ENCODE measurements around the gene NEK8.

The NEK8 gene

DNA sequence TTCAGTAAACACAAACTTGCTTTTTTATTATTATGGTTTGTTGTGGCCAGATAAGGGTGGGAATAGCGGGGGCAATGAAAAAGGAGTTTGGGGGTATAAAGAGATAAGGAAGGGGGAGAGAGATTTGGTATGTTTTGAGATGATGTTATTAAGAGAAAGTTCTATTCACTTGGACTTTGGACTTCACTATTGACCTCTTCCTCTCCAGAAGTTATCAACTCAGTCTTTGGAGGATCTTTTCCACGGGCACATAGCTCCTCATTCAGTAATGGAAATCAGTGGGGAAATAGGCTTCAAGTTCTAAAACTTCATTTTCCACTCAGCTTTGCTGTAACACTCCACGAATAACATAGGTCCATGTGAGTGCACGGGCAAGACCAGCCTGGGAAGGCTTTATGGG, 40.1 kb upstream of the NEK8 start:
- no peak overlapping the region for H3K27ac ChIP-seq (ENCODE audit: poor library complexity, severe bottlenecking)

DNA sequence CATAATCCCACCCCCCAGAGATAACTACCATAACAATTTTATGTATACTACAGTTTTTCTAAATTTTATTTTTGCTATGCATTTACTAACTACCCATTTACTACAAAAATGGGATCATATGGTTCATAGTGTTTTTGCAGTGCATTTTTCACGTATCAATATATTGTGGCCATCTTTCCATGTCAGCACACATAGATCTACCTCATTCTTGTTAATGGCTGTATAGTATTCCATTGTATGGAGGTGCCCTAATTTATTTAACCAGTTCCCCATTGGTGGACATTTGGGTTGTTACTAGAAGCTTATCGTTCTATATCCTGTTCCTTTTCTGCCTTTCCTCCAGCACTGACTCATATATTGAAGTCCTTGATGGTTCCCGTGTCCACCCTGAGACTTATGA, 39.6 kb upstream of the NEK8 start:
- DNase-seq (ENCODE audit: low spot score): no peak
- TF ChIP-seq, protein P1, sequence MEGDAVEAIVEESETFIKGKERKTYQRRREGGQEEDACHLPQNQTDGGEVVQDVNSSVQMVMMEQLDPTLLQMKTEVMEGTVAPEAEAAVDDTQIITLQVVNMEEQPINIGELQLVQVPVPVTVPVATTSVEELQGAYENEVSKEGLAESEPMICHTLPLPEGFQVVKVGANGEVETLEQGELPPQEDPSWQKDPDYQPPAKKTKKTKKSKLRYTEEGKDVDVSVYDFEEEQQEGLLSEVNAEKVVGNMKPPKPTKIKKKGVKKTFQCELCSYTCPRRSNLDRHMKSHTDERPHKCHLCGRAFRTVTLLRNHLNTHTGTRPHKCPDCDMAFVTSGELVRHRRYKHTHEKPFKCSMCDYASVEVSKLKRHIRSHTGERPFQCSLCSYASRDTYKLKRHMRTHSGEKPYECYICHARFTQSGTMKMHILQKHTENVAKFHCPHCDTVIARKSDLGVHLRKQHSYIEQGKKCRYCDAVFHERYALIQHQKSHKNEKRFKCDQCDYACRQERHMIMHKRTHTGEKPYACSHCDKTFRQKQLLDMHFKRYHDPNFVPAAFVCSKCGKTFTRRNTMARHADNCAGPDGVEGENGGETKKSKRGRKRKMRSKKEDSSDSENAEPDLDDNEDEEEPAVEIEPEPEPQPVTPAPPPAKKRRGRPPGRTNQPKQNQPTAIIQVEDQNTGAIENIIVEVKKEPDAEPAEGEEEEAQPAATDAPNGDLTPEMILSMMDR (IDR thresholded peaks at IDR 0.05; ENCODE audit: poor library complexity, severe bottlenecking): no peak
- no peak overlapping the region for H3K27ac ChIP-seq (ENCODE audit: poor library complexity, severe bottlenecking)
- H3K36me3 ChIP-seq (ENCODE audit: low read depth): peaks cover 90% of the 10 kb centered on the region
- H3K4me1 ChIP-seq (ENCODE audit: insufficient read depth, poor library complexity, severe bottlenecking): no peaks in the 10 kb centered on the region
- no peaks in the 10 kb centered on the region for H3K27me3 ChIP-seq (ENCODE audit: insufficient read depth, poor library complexity, severe bottlenecking)
- no peak for ATAC-seq (ENCODE audit: low read depth)
- H3K9me3 ChIP-seq (ENCODE audit: severe bottlenecking): no peaks in the 10 kb centered on the region
- no peak overlapping the region for H3K4me3 ChIP-seq (ENCODE audit: severe bottlenecking)

More for the DNA sequence above, 40.1 kb upstream of the NEK8 start:
- DNase-seq (ENCODE audit: low spot score): no peak
- Histone ChIP-seq H3K9me3 (ENCODE audit: severe bottlenecking) (no peaks in the 10 kb centered on the region), H3K4me1 (ENCODE audit: insufficient read depth, poor library complexity, severe bottlenecking) (no peaks in the 10 kb centered on the region), H3K27me3 (ENCODE audit: insufficient read depth, poor library complexity, severe bottlenecking) (no peaks in the 10 kb centered on the region), H3K4me3 (ENCODE audit: severe bottlenecking) (no peak overlapping the region), H3K36me3 (ENCODE audit: low read depth) (peaks cover 90% of the 10 kb centered on the region)
- ATAC-seq (ENCODE audit: low read depth): no peak
- TF ChIP-seq, protein P1 (IDR thresholded peaks at IDR 0.05; ENCODE audit: poor library complexity, severe bottlenecking): no peak

DNA sequence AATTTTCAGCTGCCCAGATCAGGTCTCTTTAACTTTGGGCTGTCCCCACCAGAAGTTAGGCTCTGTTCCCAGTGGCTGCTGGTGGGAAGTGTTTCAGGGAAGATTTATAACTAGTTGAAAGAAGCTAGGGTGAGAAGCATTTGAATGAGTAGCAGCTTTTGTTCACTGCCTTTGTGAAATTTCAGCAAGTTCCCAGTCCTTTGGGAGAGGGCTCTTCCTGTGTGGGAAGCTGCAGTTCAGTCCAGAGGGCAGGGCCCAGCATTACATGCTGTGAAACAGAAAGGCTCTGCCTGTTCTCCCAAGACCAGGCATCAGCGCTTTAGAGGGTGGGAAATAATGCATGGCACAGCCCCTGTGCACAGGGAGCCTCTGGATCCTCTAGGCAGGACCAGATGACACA, 34.7 kb upstream of the NEK8 start:
- Histone ChIP-seq H3K4me3 (ENCODE audit: severe bottlenecking) (no peak overlapping the region), H3K4me1 (ENCODE audit: insufficient read depth, poor library complexity, severe bottlenecking) (no peaks in the 10 kb centered on the region), H3K9me3 (ENCODE audit: severe bottlenecking) (no peaks in the 10 kb centered on the region), H3K27me3 (ENCODE audit: insufficient read depth, poor library complexity, severe bottlenecking) (no peaks in the 10 kb centered on the region), H3K27ac (ENCODE audit: poor library complexity, severe bottlenecking) (no peak overlapping the region), H3K36me3 (ENCODE audit: low read depth) (peaks cover 82% of the 10 kb centered on the region)
- DNase-seq (ENCODE audit: low spot score) (no peak), ATAC-seq (ENCODE audit: low read depth) (no peak)
- TF ChIP-seq, protein P1 (IDR thresholded peaks at IDR 0.05; ENCODE audit: poor library complexity, severe bottlenecking): no peak

DNA sequence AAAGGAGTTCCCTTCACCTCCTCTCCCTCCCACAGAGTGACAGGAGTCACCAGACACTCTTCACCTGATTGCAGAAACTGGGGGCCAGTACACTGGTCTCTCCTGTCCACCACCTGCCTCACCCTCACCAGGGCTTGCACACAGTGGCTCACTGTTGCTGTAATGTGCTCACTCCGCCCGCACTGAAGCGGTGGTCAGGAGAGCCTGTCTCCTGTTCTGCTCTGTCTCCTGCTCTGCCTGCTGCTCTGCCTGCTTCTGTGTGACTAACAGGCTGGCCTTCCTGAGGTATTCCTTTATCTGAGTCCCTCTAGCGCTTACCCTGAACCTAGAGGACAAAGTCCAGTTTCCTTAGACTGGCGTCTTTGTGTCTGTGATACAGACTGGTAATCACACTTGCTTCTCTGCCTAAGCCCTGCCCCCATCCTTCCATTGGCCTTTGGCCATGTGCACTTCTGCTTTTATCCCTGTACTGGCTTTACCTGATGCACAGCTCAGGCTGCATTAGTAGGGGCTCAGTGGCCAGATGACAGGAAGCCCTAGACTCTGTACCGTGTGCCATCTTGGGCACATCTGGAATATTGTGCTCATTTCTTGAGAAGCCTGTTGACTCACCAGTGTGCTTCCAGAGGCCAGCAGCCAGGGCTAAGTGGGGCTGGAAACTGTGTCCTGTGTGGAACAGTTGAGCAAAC, 30.2 kb upstream of the NEK8 start:
- H3K4me1 ChIP-seq (ENCODE audit: insufficient read depth, poor library complexity, severe bottlenecking): no peaks in the 10 kb centered on the region

DNA sequence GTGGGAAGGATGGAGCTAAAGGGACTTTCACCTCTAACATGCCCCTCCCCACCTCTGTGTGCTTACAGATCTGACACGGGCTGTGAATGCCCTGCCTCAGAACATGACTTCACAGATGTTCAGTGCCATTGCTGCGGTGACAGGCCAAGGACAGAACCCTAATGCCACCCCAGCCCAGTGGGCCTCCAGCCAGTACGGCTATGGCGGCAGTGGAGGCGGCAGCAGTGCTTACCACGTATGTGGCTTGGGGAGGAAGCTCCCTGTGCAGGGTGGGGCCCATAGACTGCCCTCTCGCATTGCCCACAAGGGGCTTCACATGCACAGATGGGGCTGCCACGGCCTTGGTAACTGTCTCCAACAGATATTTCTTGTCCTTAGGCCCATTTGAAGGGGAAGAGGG, 28.3 kb upstream of the NEK8 start:
- Histone ChIP-seq H3K36me3 (ENCODE audit: low read depth) (peaks cover 70% of the 10 kb centered on the region), H3K9me3 (ENCODE audit: severe bottlenecking) (no peaks in the 10 kb centered on the region), H3K27ac (ENCODE audit: poor library complexity, severe bottlenecking) (no peak overlapping the region), H3K27me3 (ENCODE audit: insufficient read depth, poor library complexity, severe bottlenecking) (no peaks in the 10 kb centered on the region), H3K4me3 (ENCODE audit: severe bottlenecking) (no peak overlapping the region), H3K4me1 (ENCODE audit: insufficient read depth, poor library complexity, severe bottlenecking) (no peaks in the 10 kb centered on the region)
- TF ChIP-seq, protein P1 (IDR thresholded peaks at IDR 0.05; ENCODE audit: poor library complexity, severe bottlenecking): no peak
- DNase-seq (ENCODE audit: low spot score) (no peak), ATAC-seq (ENCODE audit: low read depth) (no peak)

More for the DNA sequence above, 30.2 kb upstream of the NEK8 start:
- Histone ChIP-seq H3K27me3 (ENCODE audit: insufficient read depth, poor library complexity, severe bottlenecking) (no peaks in the 10 kb centered on the region), H3K9me3 (ENCODE audit: severe bottlenecking) (no peaks in the 10 kb centered on the region), H3K36me3 (ENCODE audit: low read depth) (peaks cover 86% of the 10 kb centered on the region), H3K27ac (ENCODE audit: poor library complexity, severe bottlenecking) (no peak overlapping the region), H3K4me3 (ENCODE audit: severe bottlenecking) (no peak overlapping the region)
- TF ChIP-seq, protein P1 (IDR thresholded peaks at IDR 0.05; ENCODE audit: poor library complexity, severe bottlenecking): no peak
- ATAC-seq (ENCODE audit: low read depth): no peak
- DNase-seq (ENCODE audit: low spot score): no peak
